CD8-positive, alpha-beta memory T cell (primary cell): ENCODE results near the gene ZNF793. TPM values are rescaled to one million over a fixed set of nuclear protein-coding genes. Genes with fewer than 3 reads are reported as not detected.

Source experiments
- CTCF ChIA-PET: fragments of 350-600 bp; sonication (Branson Sonifier 250); formaldehyde crosslinking; loops from one replicate; lab custom pipeline; 2021; ENCODE audit warnings: antibody characterized with exemption; lab: Charles Lee
- POLR2A ChIA-PET: fragments of 350-600 bp; sonication (Branson Sonifier 250); formaldehyde crosslinking; loops from one replicate; lab custom pipeline; 2021; ENCODE audit warnings: antibody characterized with exemption; lab: Charles Lee
- DNase-seq, 5 donors: peaks; one replicate each; pipeline versions ENCODE4 v3.0.0 to v3.0.0-alpha.2; 2020 to 2022; ENCODE audit warnings: mixed read lengths in 1 of 5
- H3K27ac ChIP-seq: one replicate; pipeline ENCODE4 v1.7.0; 2013; ENCODE audit warnings: low read depth, mild to moderate bottlenecking, low read length, moderate library complexity
- H3K27me3 ChIP-seq: 2 replicates; pipeline ENCODE4 v1.7.0; 2013; ENCODE audit warnings: low read length, mild to moderate bottlenecking; ENCODE audit not compliant: insufficient read depth, poor library complexity, severe bottlenecking
- H3K36me3 ChIP-seq: 2 replicates; pipeline ENCODE4 v1.7.0; 2013; ENCODE audit warnings: mild to moderate bottlenecking, low read length, moderate library complexity; ENCODE audit not compliant: insufficient read depth
- H3K4me1 ChIP-seq: 2 replicates; pipeline ENCODE4 v1.7.0; 2013; ENCODE audit warnings: mild to moderate bottlenecking, low read length, moderate library complexity; ENCODE audit not compliant: insufficient read depth
- H3K4me3 ChIP-seq: 2 replicates; pipeline ENCODE4 v1.7.0; 2013; ENCODE audit warnings: mild to moderate bottlenecking, low read length
- H3K9me3 ChIP-seq: 2 replicates; pipeline ENCODE4 v1.7.0; 2013; ENCODE audit warnings: mild to moderate bottlenecking, low read length
- H3K27ac Mint-ChIP-seq, 8 donors: one replicate each; pipeline ENCODE4 v1.8.0; 2020 to 2021; ENCODE audit warnings: mixed read lengths in 8 of 8, mild to moderate bottlenecking in 6 of 8, inconsistent platforms in 3 of 8, moderate library complexity in 3 of 8
- H3K27me3 Mint-ChIP-seq, 2 donors: one replicate each; pipeline ENCODE4 v1.8.0; 2020 to 2021; ENCODE audit warnings: mixed read lengths in 2 of 2, mild to moderate bottlenecking in 1 of 2, moderate library complexity in 1 of 2
- H3K36me3 Mint-ChIP-seq, 3 donors: one replicate each; pipeline ENCODE4 v1.8.0; 2020 to 2021; ENCODE audit warnings: mixed read lengths in 3 of 3, inconsistent platforms in 1 of 3, mild to moderate bottlenecking in 1 of 3
- H3K4me1 Mint-ChIP-seq, 3 donors: one replicate each; pipeline ENCODE4 v1.8.0; 2020 to 2021; ENCODE audit warnings: mixed read lengths in 3 of 3, inconsistent platforms in 1 of 3, mild to moderate bottlenecking in 1 of 3
- H3K4me3 Mint-ChIP-seq, 7 donors: one replicate each; pipeline ENCODE4 v1.8.0; 2020 to 2021; ENCODE audit warnings: mixed read lengths in 7 of 7, mild to moderate bottlenecking in 6 of 7, moderate library complexity in 4 of 7, inconsistent platforms in 2 of 7
- H3K9me3 Mint-ChIP-seq, 5 donors: one replicate each; pipeline ENCODE4 v1.8.0; 2020 to 2022; ENCODE audit warnings: mixed read lengths in 5 of 5, mild to moderate bottlenecking in 3 of 5, moderate library complexity in 2 of 5, inconsistent platforms in 1 of 5
- polyA plus RNA-seq: library from polyadenylated mRNA; unstranded; fragments of 300-500 nt; fragmentation: Illumina TruSeq; gene quantifications from one replicate; pipeline ENCODE4 v1.2.3, GENCODE V29; 2021
- total RNA-seq, 2 experiments: library from RNA; stranded (reverse); gene quantifications; one replicate each; pipeline ENCODE4 v1.2.3, GENCODE V29; 2021

Gene ZNF793
- total and polyA plus RNA-seq, 3 experiments from 2014 or later = 1.1 to 4.1 (median 3.9) TPM

- Histone ChIP-seq H3K27me3 (no peaks in the 10 kb centered on the region), H3K9me3 (peaks cover 19% of the 10 kb centered on the region), H3K36me3 (peaks cover 25% of the 10 kb centered on the region), H3K4me3 (no peak overlapping the region), H3K27ac (no peak overlapping the region), H3K4me1 (peaks cover 20% of the 10 kb centered on the region)
- ChIA-PET CTCF (no interaction called here), POLR2A (no interaction called here)
- Mint-ChIP-seq H3K4me1 (peaks cover 24 to 30% (median 28%) of the 10 kb centered on the region in 3 donors), H3K4me3 (no peak overlapping the region), H3K27ac (no peak overlapping the region), H3K9me3 (peaks cover 14 to 36% (median 29%) of the 10 kb centered on the region in 5 donors), H3K36me3 (peaks cover 21 to 46% (median 28%) of the 10 kb centered on the region in 3 donors), H3K27me3 (peaks cover 0 to 1% of the 10 kb centered on the region in 2 donors)
- no peak for DNase-seq
Measured at GRCh38 chr19:37472165-37472564, 34.6 kb upstream of the ZNF793 start.

- CTCF ChIA-PET = no interaction called here
- Histone ChIP-seq H3K27ac (no peak overlapping the region), H3K4me3 (no peak overlapping the region), H3K4me1 (no peaks in the 10 kb centered on the region), H3K9me3 (peaks cover 66% of the 10 kb centered on the region), H3K36me3 (peaks cover 29% of the 10 kb centered on the region), H3K27me3 (no peaks in the 10 kb centered on the region)
- Mint-ChIP-seq H3K9me3 (peaks cover 49 to 98% (median 93%) of the 10 kb centered on the region in 5 donors), H3K4me1 (peaks cover 0 to 4% (median 0%) of the 10 kb centered on the region in 3 donors), H3K27ac (no peak overlapping the region), H3K4me3 (no peak overlapping the region), H3K27me3 (no peaks in the 10 kb centered on the region), H3K36me3 (peaks cover 33 to 80% (median 69%) of the 10 kb centered on the region in 3 donors)
- POLR2A ChIA-PET = no interaction called here
- no peak for DNase-seq
Measured at GRCh38 chr19:37484406-37485168, 22.2 kb upstream of the ZNF793 start.

GRCh38 chr19:37492213-37492612, 14.5 kb upstream of the ZNF793 start:
- Histone ChIP-seq H3K27ac (no peak overlapping the region), H3K4me1 (no peaks in the 10 kb centered on the region), H3K4me3 (no peak overlapping the region), H3K36me3 (no peaks in the 10 kb centered on the region), H3K9me3 (peaks cover 20% of the 10 kb centered on the region), H3K27me3 (no peaks in the 10 kb centered on the region)
- CTCF ChIA-PET = no interaction called here
- H3K27ac Mint-ChIP-seq = no peak overlapping the region
- POLR2A ChIA-PET = no interaction called here
- peaks cover 27 to 90% (median 76%) of the 10 kb centered on the region in 5 donors for H3K9me3 Mint-ChIP-seq
- peaks cover 0 to 2% of the 10 kb centered on the region in 2 donors for H3K27me3 Mint-ChIP-seq
- DNase-seq = no peak
- H3K4me3 Mint-ChIP-seq = no peak overlapping the region
- H3K36me3 Mint-ChIP-seq = peaks cover 2 to 39% (median 19%) of the 10 kb centered on the region in 3 donors
- H3K4me1 Mint-ChIP-seq = no peaks in the 10 kb centered on the region

- H3K4me1 ChIP-seq = peaks cover 9% of the 10 kb centered on the region
- H3K27ac ChIP-seq = peak overlapping the region; percentile 86
- no peaks in the 10 kb centered on the region for H3K27me3 Mint-ChIP-seq
- POLR2A ChIA-PET = interaction anchor here (1.0 to 2.1 kb wide), 8 partner anchors 37 to 656 kb away, joined by 3 to 22 read pairs (median 8); partner anchors contain the start of genes ZNF345, ZNF527, ZNF540 and ZNF569
- no peaks in the 10 kb centered on the region for H3K27me3 ChIP-seq
- peak overlapping the region; percentile 67 for H3K4me3 ChIP-seq
- H3K36me3 Mint-ChIP-seq = peaks cover 6 to 38% (median 24%) of the 10 kb centered on the region in 3 donors
- H3K36me3 ChIP-seq = no peaks in the 10 kb centered on the region
- H3K9me3 Mint-ChIP-seq = peaks cover 14 to 29% (median 20%) of the 10 kb centered on the region in 5 donors
- H3K4me1 Mint-ChIP-seq = peaks cover 0 to 4% (median 0%) of the 10 kb centered on the region in 3 donors
- H3K9me3 ChIP-seq = peaks cover 13% of the 10 kb centered on the region
- H3K4me3 Mint-ChIP-seq = no peak overlapping the region
- CTCF ChIA-PET = interaction anchor here (1.1 to 1.6 kb wide), 2 partner anchors 39 to 89 kb away, joined by 3 to 7 read pairs; partner anchors contain the start of genes ZNF540, ZNF569 and ZNF571
- DNase-seq = no peak
- no peak overlapping the region for H3K27ac Mint-ChIP-seq
Measured at GRCh38 chr19:37505958-37506386, 767 bp upstream of the ZNF793 start.

GRCh38 chr19:37507167-37507464, 377 bp downstream of the ZNF793 start:
- H3K27ac ChIP-seq = peak overlapping the region; percentile 86
- ChIA-PET POLR2A (interaction anchor here (0.5 to 2.1 kb wide), 11 partner anchors 38 to 1128 kb away, joined by 3 to 22 read pairs (median 7); partner anchors contain the start of genes ZFP14, ZNF345, ZNF527 and ZNF540), CTCF (interaction anchor here (1.1 to 1.6 kb wide), 2 partner anchors 40 to 88 kb away, joined by 3 to 7 read pairs; partner anchors contain the start of genes ZNF540, ZNF569 and ZNF571)
- H3K27ac Mint-ChIP-seq = no peak overlapping the region
- peaks cover 0 to 4% (median 0%) of the 10 kb centered on the region in 3 donors for H3K4me1 Mint-ChIP-seq
- H3K27me3 ChIP-seq = no peaks in the 10 kb centered on the region
- peaks cover 13 to 42% (median 33%) of the 10 kb centered on the region in 3 donors for H3K36me3 Mint-ChIP-seq
- H3K4me3 ChIP-seq = peak overlapping the region; percentile 67
- H3K9me3 Mint-ChIP-seq = peaks cover 14 to 30% (median 19%) of the 10 kb centered on the region in 5 donors
- DNase-seq = no peak
- H3K9me3 ChIP-seq = peaks cover 13% of the 10 kb centered on the region
- peaks cover 9% of the 10 kb centered on the region for H3K4me1 ChIP-seq
- no peak overlapping the region for H3K4me3 Mint-ChIP-seq
- no peaks in the 10 kb centered on the region for H3K27me3 Mint-ChIP-seq
- H3K36me3 ChIP-seq = no peaks in the 10 kb centered on the region

GRCh38 chr19:37511186-37511585, 4.4 kb downstream of the ZNF793 start:
- H3K27ac Mint-ChIP-seq = no peak overlapping the region

GRCh38 chr19:37511821-37512220, 5.1 kb downstream of the ZNF793 start:
- Mint-ChIP-seq H3K27ac (no peak overlapping the region), H3K9me3 (peaks cover 25 to 45% (median 36%) of the 10 kb centered on the region in 5 donors), H3K27me3 (no peaks in the 10 kb centered on the region), H3K4me1 (peaks cover 0 to 4% (median 4%) of the 10 kb centered on the region in 3 donors), H3K4me3 (no peak overlapping the region), H3K36me3 (peaks cover 25 to 66% (median 65%) of the 10 kb centered on the region in 3 donors)
- no peak overlapping the region for H3K27ac ChIP-seq
- CTCF ChIA-PET = no interaction called here
- H3K36me3 ChIP-seq = peaks cover 13% of the 10 kb centered on the region
- DNase-seq = no peak
- no peak overlapping the region for H3K4me3 ChIP-seq
- peaks cover 12% of the 10 kb centered on the region for H3K9me3 ChIP-seq
- H3K4me1 ChIP-seq = no peaks in the 10 kb centered on the region
- no peaks in the 10 kb centered on the region for H3K27me3 ChIP-seq
- POLR2A ChIA-PET = no interaction called here

More at GRCh38 chr19:37511186-37511585, 4.4 kb downstream of the ZNF793 start:
- H3K27me3 Mint-ChIP-seq = no peaks in the 10 kb centered on the region
- peaks cover 25 to 59% (median 58%) of the 10 kb centered on the region in 3 donors for H3K36me3 Mint-ChIP-seq
- no peak overlapping the region for H3K4me3 ChIP-seq
- ChIA-PET POLR2A (no interaction called here), CTCF (no interaction called here)
- peaks cover 25 to 42% (median 36%) of the 10 kb centered on the region in 5 donors for H3K9me3 Mint-ChIP-seq
- H3K27ac ChIP-seq = no peak overlapping the region
- no peak for DNase-seq
- H3K27me3 ChIP-seq = no peaks in the 10 kb centered on the region
- H3K36me3 ChIP-seq = peaks cover 13% of the 10 kb centered on the region
- H3K4me1 ChIP-seq = no peaks in the 10 kb centered on the region
- peaks cover 0 to 4% (median 4%) of the 10 kb centered on the region in 3 donors for H3K4me1 Mint-ChIP-seq
- no peak overlapping the region for H3K4me3 Mint-ChIP-seq
- H3K9me3 ChIP-seq = peaks cover 12% of the 10 kb centered on the region

- CTCF ChIA-PET = no interaction called here
- Mint-ChIP-seq H3K4me1 (peaks cover 0 to 4% (median 0%) of the 10 kb centered on the region in 3 donors), H3K4me3 (no peak overlapping the region), H3K27me3 (no peaks in the 10 kb centered on the region), H3K36me3 (peaks cover 29 to 75% (median 71%) of the 10 kb centered on the region in 3 donors), H3K9me3 (peaks cover 31 to 55% (median 45%) of the 10 kb centered on the region in 5 donors), H3K27ac (peak overlapping the region in 1 of 8 donors; percentile 68)
- Histone ChIP-seq H3K27ac (no peak overlapping the region), H3K9me3 (peaks cover 12% of the 10 kb centered on the region), H3K4me3 (no peak overlapping the region), H3K27me3 (no peaks in the 10 kb centered on the region), H3K4me1 (no peaks in the 10 kb centered on the region), H3K36me3 (peaks cover 13% of the 10 kb centered on the region)
- POLR2A ChIA-PET = no interaction called here
- no peak for DNase-seq
Measured at GRCh38 chr19:37513397-37513796, 6.7 kb downstream of the ZNF793 start.
